ENCODE results near the gene AIF1.

The AIF1 gene

GRCh38 chr6:31579119-31579505 lies 35.9 kb upstream of the AIF1 start:
- Histone ChIP-seq H3K4me1 (ENCODE audit: control insufficient read depth, low read length) (peaks cover 60% of the 10 kb centered on the region), H3K79me2 (ENCODE audit: control insufficient read depth, low read length) (no peaks in the 10 kb centered on the region), H3K9me2 (replicated peaks; ENCODE audit: control insufficient read depth, low read length) (no peaks in the 10 kb centered on the region), H3K27me3 (ENCODE audit: control insufficient read depth, low read length) (peaks cover 74% of the 10 kb centered on the region), H3F3A (ENCODE audit: control insufficient read depth, insufficient read depth) (peaks cover 3% of the 10 kb centered on the region; the same call in 1 of the 2 replicates), H3K27ac (ENCODE audit: low read depth, low read length) (no peak overlapping the region), H3K36me3 (ENCODE audit: control insufficient read depth, low read length) (no peaks in the 10 kb centered on the region), H3K9me3 (ENCODE audit: control insufficient read depth, insufficient read depth, low read length) (no peaks in the 10 kb centered on the region), H3K4me3 (ENCODE audit: low read length) (no peak overlapping the region), H3K4me2 (ENCODE audit: low read length) (no peak overlapping the region), H4K20me1 (ENCODE audit: control insufficient read depth, insufficient read depth, low read depth, low read length) (no peaks in the 10 kb centered on the region)
- no peak for TF ChIP-seq EZH2phosphoT487 (IDR thresholded peaks at IDR 0.05; ENCODE audit: borderline replicate concordance, low read length)
- no peak for TF ChIP-seq CTCF (IDR thresholded peaks at IDR 0.05; ENCODE audit: low read depth, low read length, poor library complexity, severe bottlenecking)

GRCh38 chr6:31579546-31580437 lies 35.2 kb upstream of the AIF1 start:
- TF ChIP-seq EZH2phosphoT487 (IDR thresholded peaks at IDR 0.05; ENCODE audit: borderline replicate concordance, low read length) (no peak), CTCF (IDR thresholded peaks at IDR 0.05; ENCODE audit: low read depth, low read length, poor library complexity, severe bottlenecking) (no peak)
- H3K27me3 ChIP-seq (ENCODE audit: control insufficient read depth, low read length), result peaks cover 67% of the 10 kb centered on the region
- H3K9me3 ChIP-seq (ENCODE audit: control insufficient read depth, insufficient read depth, low read length), result no peaks in the 10 kb centered on the region
- no peaks in the 10 kb centered on the region for H3K9me2 ChIP-seq (replicated peaks; ENCODE audit: control insufficient read depth, low read length)
- H3K4me1 ChIP-seq (ENCODE audit: control insufficient read depth, low read length), result peaks cover 62% of the 10 kb centered on the region
- H3F3A ChIP-seq (ENCODE audit: control insufficient read depth, insufficient read depth), result peaks cover 5% of the 10 kb centered on the region
- H3K4me2 ChIP-seq (ENCODE audit: low read length), result peak overlapping the region; percentile 92
- H3K4me3 ChIP-seq (ENCODE audit: low read length), result peak overlapping the region; percentile 84; the same call in 1 of the 2 replicates
- H3K79me2 ChIP-seq (ENCODE audit: control insufficient read depth, low read length), result no peaks in the 10 kb centered on the region
- H3K27ac ChIP-seq (ENCODE audit: low read depth, low read length), result no peak overlapping the region
- H4K20me1 ChIP-seq (ENCODE audit: control insufficient read depth, insufficient read depth, low read depth, low read length), result no peaks in the 10 kb centered on the region
- no peaks in the 10 kb centered on the region for H3K36me3 ChIP-seq (ENCODE audit: control insufficient read depth, low read length)

GRCh38 chr6:31580438-31580740 lies 34.6 kb upstream of the AIF1 start:
- Histone ChIP-seq H3K27ac (ENCODE audit: low read depth, low read length) (no peak overlapping the region), H3F3A (ENCODE audit: control insufficient read depth, insufficient read depth) (peaks cover 9% of the 10 kb centered on the region), H3K4me1 (ENCODE audit: control insufficient read depth, low read length) (peaks cover 62% of the 10 kb centered on the region), H3K36me3 (ENCODE audit: control insufficient read depth, low read length) (no peaks in the 10 kb centered on the region), H3K9me3 (ENCODE audit: control insufficient read depth, insufficient read depth, low read length) (no peaks in the 10 kb centered on the region), H4K20me1 (ENCODE audit: control insufficient read depth, insufficient read depth, low read depth, low read length) (no peaks in the 10 kb centered on the region), H3K27me3 (ENCODE audit: control insufficient read depth, low read length) (peaks cover 61% of the 10 kb centered on the region), H3K4me3 (ENCODE audit: low read length) (peak overlapping the region; percentile 84), H3K4me2 (ENCODE audit: low read length) (peak overlapping the region; percentile 92), H3K9me2 (replicated peaks; ENCODE audit: control insufficient read depth, low read length) (no peaks in the 10 kb centered on the region), H3K79me2 (ENCODE audit: control insufficient read depth, low read length) (no peaks in the 10 kb centered on the region)
- TF ChIP-seq EZH2phosphoT487 (IDR thresholded peaks at IDR 0.05; ENCODE audit: borderline replicate concordance, low read length) (no peak), CTCF (IDR thresholded peaks at IDR 0.05; ENCODE audit: low read depth, low read length, poor library complexity, severe bottlenecking) (no peak)

Data from DOHH2 (cell line).